GM23338 (cell line): ENCODE data around the gene ADAMTSL2.

Experiments
- CTCF ChIP-seq, 2 experiments: fragments of 200-600 bp in 1 of 2; sonication (generic) in 1 of 2; conservative IDR thresholded peaks; 2 replicates each; pipeline versions ENCODE4 v1.5.1 to v1.6.1; 2016 to 2017; ENCODE audit warnings: antibody characterized with exemption in 2 of 2, low read depth in 2 of 2, mild to moderate bottlenecking in 2 of 2, moderate library complexity in 1 of 2
- ETS1 ChIP-seq: IDR thresholded peaks from 2 replicates; pipeline ENCODE4 v1.6.1; 2016; ENCODE audit warnings: antibody characterized with exemption
- EZH2 ChIP-seq: fragments of 200-600 bp; sonication (generic); IDR thresholded peaks from one replicate; pipeline ENCODE4 v1.8.0; 2017; ENCODE audit warnings: antibody characterized with exemption, mild to moderate bottlenecking, low read depth; ENCODE audit not compliant: unreplicated experiment
- EZH2phosphoT487 ChIP-seq: fragments of 200-600 bp; sonication (generic); IDR thresholded peaks from one replicate; pipeline ENCODE4 v1.8.1; 2018; ENCODE audit warnings: antibody characterized with exemption; ENCODE audit not compliant: unreplicated experiment
- JUNB ChIP-seq: IDR thresholded peaks from one replicate; pipeline ENCODE4 v1.6.1; 2016; ENCODE audit warnings: antibody characterized with exemption; ENCODE audit not compliant: unreplicated experiment
- POLR2AphosphoS5 ChIP-seq: IDR thresholded peaks from 2 replicates; pipeline ENCODE4 v1.6.1; 2016; ENCODE audit warnings: antibody characterized with exemption, low read depth
- REST ChIP-seq: IDR thresholded peaks from one replicate; pipeline ENCODE4 v1.6.1; 2018; ENCODE audit warnings: antibody characterized with exemption; ENCODE audit not compliant: unreplicated experiment
- ZNF462 ChIP-seq: fragments of 250-450 bp; sonication (Bioruptor Pico); IDR thresholded peaks from 2 replicates; pipeline ENCODE4 v1.5.0; 2020; ENCODE audit warnings: mild to moderate bottlenecking, moderate library complexity

DNA sequence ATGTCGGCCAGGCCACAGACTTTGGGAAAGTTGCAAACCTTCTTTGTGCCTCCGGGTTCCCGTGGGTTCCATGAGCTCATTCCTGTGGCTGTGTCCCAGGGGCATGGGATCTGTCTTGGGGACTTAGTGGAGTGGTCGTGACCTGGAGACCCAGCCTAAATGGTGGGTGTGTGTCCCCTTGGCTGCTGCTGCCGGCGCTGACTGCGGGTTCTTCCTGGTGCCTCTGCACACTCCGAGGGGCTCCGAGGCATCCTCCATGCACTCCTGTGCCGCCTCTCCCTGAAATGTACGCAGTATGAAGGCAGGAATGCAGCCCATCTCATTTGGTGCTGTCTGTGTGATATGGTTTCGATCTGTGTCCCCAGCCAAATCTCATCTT is 34.6 kb upstream of the ADAMTSL2 start:
- TF ChIP-seq EZH2 (no peak), CTCF (conservative IDR thresholded peaks at IDR 0.05; ENCODE audit: low read depth in 2 of 2) (no peak), REST (no peak), ETS1 (no peak), EZH2phosphoT487 (no peak), ZNF462 (no peak), POLR2AphosphoS5 (no peak), JUNB (no peak)
